Measurements from ENCODE around the gene WIF1. TPM values are rescaled to one million over a fixed set of nuclear protein-coding genes. Genes with fewer than 3 reads are reported as not detected.

Gene WIF1
- total RNA-seq, 2 experiments from 2014 or later: not detected

DNA sequence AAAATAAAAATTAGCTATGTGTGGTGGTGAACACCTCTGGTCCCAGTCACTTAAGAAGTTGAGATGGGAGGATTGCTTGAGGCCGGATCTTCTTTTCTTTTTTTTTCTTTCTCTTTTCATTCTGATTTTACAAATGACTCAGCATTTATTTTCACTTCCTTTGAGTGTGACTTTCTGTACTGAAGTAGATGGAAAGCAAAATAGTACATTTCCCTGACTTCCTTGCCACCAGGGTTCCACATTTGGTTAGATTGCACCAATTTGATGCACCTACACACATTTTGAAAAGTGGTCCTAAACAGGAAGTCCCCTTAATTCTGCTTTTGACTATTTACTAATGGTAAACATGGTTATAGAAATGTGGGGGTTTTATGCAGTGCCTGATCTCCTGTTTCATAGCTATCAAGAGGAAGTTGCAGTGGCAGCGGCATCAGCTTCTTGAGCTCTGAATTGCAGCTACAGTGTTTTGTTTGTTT is 35.3 kb upstream of the WIF1 start:
- Mint-ChIP-seq H3K27ac (no peak overlapping the region), H3K27me3 (peaks cover 22% of the 10 kb centered on the region), H3K4me1 (ENCODE audit: low read depth) (peaks cover 10% of the 10 kb centered on the region), H3K4me3 (no peak overlapping the region), H3K9me3 (no peaks in the 10 kb centered on the region), H3K36me3 (ENCODE audit: low read depth) (no peaks in the 10 kb centered on the region)
- Histone ChIP-seq H3K36me3 (ENCODE audit: insufficient read depth, low read length) (no peaks in the 10 kb centered on the region), H3K4me1 (ENCODE audit: insufficient read depth, low read length) (peaks cover 11% of the 10 kb centered on the region), H3K27ac (ENCODE audit: low read depth in 1 of 2, low read length in 2 of 2) (no peak overlapping the region), H3K4me3 (ENCODE audit: low read length) (no peak overlapping the region), H3K27me3 (ENCODE audit: control insufficient read depth in 1 of 2, insufficient read depth in 2 of 2, low read length in 2 of 2) (peaks cover 1 to 8% of the 10 kb centered on the region in 2 experiments), H3K9me3 (ENCODE audit: control insufficient read depth in 1 of 2, insufficient read depth in 1 of 2, low read length in 2 of 2) (no peaks in the 10 kb centered on the region)
- ATAC-seq (ENCODE audit: poor library complexity) (peak; percentile 51), DNase-seq (peak in 3 of 14 experiments; percentile 17 to 53 (median 22))
- TF ChIP-seq, protein P1, sequence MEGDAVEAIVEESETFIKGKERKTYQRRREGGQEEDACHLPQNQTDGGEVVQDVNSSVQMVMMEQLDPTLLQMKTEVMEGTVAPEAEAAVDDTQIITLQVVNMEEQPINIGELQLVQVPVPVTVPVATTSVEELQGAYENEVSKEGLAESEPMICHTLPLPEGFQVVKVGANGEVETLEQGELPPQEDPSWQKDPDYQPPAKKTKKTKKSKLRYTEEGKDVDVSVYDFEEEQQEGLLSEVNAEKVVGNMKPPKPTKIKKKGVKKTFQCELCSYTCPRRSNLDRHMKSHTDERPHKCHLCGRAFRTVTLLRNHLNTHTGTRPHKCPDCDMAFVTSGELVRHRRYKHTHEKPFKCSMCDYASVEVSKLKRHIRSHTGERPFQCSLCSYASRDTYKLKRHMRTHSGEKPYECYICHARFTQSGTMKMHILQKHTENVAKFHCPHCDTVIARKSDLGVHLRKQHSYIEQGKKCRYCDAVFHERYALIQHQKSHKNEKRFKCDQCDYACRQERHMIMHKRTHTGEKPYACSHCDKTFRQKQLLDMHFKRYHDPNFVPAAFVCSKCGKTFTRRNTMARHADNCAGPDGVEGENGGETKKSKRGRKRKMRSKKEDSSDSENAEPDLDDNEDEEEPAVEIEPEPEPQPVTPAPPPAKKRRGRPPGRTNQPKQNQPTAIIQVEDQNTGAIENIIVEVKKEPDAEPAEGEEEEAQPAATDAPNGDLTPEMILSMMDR (IDR thresholded peaks at IDR 0.05): no peak
- CTCF ChIA-PET: interaction anchor here (0.9 kb wide), 1 partner anchor 76 kb away, joined by 3 read pairs; no protein-coding TSS in a partner anchor
- POLR2A ChIA-PET: interaction anchor here (1.1 to 3.9 kb wide), 2 partner anchors 12 to 16 kb away, joined by 3 to 42 read pairs; partner anchors contain the start of gene LEMD3
- intact Hi-C loops (cut with DNase I, micrococcal nuclease): no loop called here

DNA sequence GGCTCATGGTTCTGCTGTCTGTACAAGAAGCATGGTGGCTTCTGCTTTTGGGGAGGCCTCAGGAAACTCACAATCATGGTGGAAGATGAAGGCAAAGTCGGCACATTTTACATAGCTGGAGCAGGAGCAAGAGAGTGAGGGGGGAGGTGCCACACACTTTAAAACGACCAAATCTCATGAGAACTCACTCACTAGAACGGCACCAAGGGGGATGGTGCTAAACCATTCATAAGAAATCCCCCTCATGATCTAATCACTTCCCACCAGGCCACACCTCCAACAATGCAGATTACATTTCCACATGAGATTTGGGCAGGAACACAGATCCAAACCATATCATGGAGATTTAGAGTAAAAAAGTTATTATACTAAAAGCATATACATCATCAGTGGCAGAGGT is 34.7 kb upstream of the WIF1 start:
- Mint-ChIP-seq H3K36me3 (ENCODE audit: low read depth) (no peaks in the 10 kb centered on the region), H3K4me3 (no peak overlapping the region), H3K9me3 (no peaks in the 10 kb centered on the region), H3K27ac (no peak overlapping the region), H3K4me1 (ENCODE audit: low read depth) (peaks cover 10% of the 10 kb centered on the region), H3K27me3 (peaks cover 19% of the 10 kb centered on the region)
- POLR2A ChIA-PET: interaction anchor here (1.1 to 3.9 kb wide), 2 partner anchors 13 to 17 kb away, joined by 3 to 42 read pairs; partner anchors contain the start of gene LEMD3
- CTCF ChIA-PET: interaction anchor here (1.7 kb wide), 1 partner anchor 30 kb away, joined by 4 read pairs; no protein-coding TSS in a partner anchor
- Histone ChIP-seq H3K27me3 (ENCODE audit: control insufficient read depth in 1 of 2, insufficient read depth in 2 of 2, low read length in 2 of 2) (peaks cover 0 to 5% of the 10 kb centered on the region in 2 experiments), H3K4me3 (ENCODE audit: low read length) (no peak overlapping the region), H3K4me1 (ENCODE audit: insufficient read depth, low read length) (peaks cover 11% of the 10 kb centered on the region), H3K9me3 (ENCODE audit: control insufficient read depth in 1 of 2, insufficient read depth in 1 of 2, low read length in 2 of 2) (no peaks in the 10 kb centered on the region), H3K27ac (ENCODE audit: low read depth in 1 of 2, low read length in 2 of 2) (no peak overlapping the region), H3K36me3 (ENCODE audit: insufficient read depth, low read length) (no peaks in the 10 kb centered on the region)
- TF ChIP-seq, protein P1 (IDR thresholded peaks at IDR 0.05): no peak
- intact Hi-C loops (cut with DNase I, micrococcal nuclease): no loop called here
- DNase-seq (no peak), ATAC-seq (ENCODE audit: poor library complexity) (no peak)

GRCh38 chr12:65152596-65152995 is 31.5 kb upstream of the WIF1 start:
- Histone ChIP-seq H3K4me3 (ENCODE audit: low read length) (no peak overlapping the region), H3K36me3 (ENCODE audit: insufficient read depth, low read length) (no peaks in the 10 kb centered on the region), H3K27me3 (ENCODE audit: control insufficient read depth in 1 of 2, insufficient read depth in 2 of 2, low read length in 2 of 2) (peaks cover 3 to 6% of the 10 kb centered on the region in 2 experiments), H3K27ac (ENCODE audit: low read depth in 1 of 2, low read length in 2 of 2) (no peak overlapping the region), H3K9me3 (ENCODE audit: control insufficient read depth in 1 of 2, insufficient read depth in 1 of 2, low read length in 2 of 2) (no peaks in the 10 kb centered on the region), H3K4me1 (ENCODE audit: insufficient read depth, low read length) (peaks cover 11% of the 10 kb centered on the region)
- no peaks in the 10 kb centered on the region for H3K9me3 Mint-ChIP-seq
- intact Hi-C loops (cut with DNase I, micrococcal nuclease): no loop called here
- TF ChIP-seq, protein P1 (IDR thresholded peaks at IDR 0.05): no peak
- ATAC-seq (ENCODE audit: poor library complexity): no peak
- H3K36me3 Mint-ChIP-seq (ENCODE audit: low read depth): no peaks in the 10 kb centered on the region
- no peak overlapping the region for H3K27ac Mint-ChIP-seq
- peaks cover 18% of the 10 kb centered on the region for H3K27me3 Mint-ChIP-seq
- no peak for DNase-seq
- ChIA-PET POLR2A (no interaction called here), CTCF (no interaction called here)
- no peak overlapping the region for H3K4me3 Mint-ChIP-seq
- peaks cover 10% of the 10 kb centered on the region for H3K4me1 Mint-ChIP-seq (ENCODE audit: low read depth)

Measured in CD4-positive, alpha-beta T cell (primary cell).